ENCODE results near the gene MIS18BP1.
"Not testable (repeated sequence)": the region's sequence is repeated elsewhere in the genome, so short reads cannot be mapped to it uniquely, and the experiment has no call there.

MIS18BP1 gene

GRCh38 chr14:45253070-45253753, at the start of gene MIS18BP1:
MIS18BP1 (minus strand) TSS chr14:45253202; CDS start chr14:45247286, 5,916 bp downstream.
- peak; percentile 93 for DNase-seq

- no peak for DNase-seq
Measured at GRCh38 chr14:45298423-45299117, 45.6 kb upstream of the MIS18BP1 start.

- DNase-seq, result not testable (repeated sequence)
Measured at GRCh38 chr14:45294796-45295195, 41.8 kb upstream of the MIS18BP1 start.

- DNase-seq, result no peak
Measured at GRCh38 chr14:45290547-45290946, 37.5 kb upstream of the MIS18BP1 start.

GRCh38 chr14:45287610-45288009, 34.6 kb upstream of the MIS18BP1 start:
- no peak for DNase-seq

DNA sequence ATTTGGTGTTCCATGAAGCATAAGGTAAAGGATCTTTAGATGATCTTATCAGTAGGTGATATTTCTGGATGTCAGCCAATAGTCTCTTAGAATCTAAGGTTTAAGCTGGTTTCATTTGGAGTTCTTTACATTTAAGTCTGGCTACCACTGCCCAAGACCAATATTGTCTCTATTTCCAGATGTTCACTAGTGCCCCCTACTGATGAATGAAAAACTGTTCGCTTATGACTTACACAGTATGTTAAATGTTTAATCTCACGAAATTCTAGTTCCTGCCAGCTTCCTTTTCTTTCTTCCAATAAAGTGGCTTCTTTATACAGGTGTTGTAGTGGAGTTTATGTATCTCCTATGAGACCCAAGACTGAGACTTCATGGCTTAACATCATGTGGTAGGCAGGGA, 31.8 kb upstream of the MIS18BP1 start:
- no peak for DNase-seq

DNA sequence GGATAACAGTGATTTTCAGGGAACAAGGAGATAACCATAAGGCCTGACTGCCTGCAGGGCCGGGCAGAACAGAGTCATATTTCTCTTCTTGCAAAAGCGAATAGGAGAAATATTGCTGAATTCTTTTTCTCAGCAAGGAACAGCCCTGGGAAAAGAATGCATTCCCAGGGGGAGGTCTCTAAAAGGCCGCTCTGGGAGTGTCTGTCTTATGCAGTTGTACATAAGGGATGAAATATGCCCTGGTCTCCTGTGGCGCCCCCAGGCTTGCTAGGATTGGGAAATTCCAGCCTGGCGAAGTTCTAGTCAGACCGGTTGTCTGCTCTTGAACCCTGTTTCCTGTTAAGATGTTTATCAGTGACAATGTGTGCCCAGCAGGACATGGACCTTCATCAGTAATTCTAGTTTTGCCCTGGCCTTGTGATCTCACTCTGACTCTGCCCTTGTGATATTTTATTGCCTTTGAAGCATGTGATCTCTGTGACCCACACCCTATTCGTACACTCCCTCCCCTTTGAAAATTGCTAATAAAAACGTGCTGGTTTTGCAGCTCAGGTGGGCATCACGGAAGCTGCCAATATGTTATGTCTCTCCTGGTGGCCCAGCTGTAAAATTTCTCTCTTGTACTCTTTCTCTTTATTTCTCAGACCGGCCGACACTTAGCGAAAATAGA, 28.9 kb upstream of the MIS18BP1 start:
- not testable (repeated sequence) for DNase-seq

- DNase-seq, result no peak
Measured at GRCh38 chr14:45271858-45272537, 19.0 kb upstream of the MIS18BP1 start.

- DNase-seq, result no peak
Measured at GRCh38 chr14:45270031-45270430, 17.0 kb upstream of the MIS18BP1 start.

- DNase-seq, result no peak
Measured at GRCh38 chr14:45267071-45267470, 14.1 kb upstream of the MIS18BP1 start.

DNA sequence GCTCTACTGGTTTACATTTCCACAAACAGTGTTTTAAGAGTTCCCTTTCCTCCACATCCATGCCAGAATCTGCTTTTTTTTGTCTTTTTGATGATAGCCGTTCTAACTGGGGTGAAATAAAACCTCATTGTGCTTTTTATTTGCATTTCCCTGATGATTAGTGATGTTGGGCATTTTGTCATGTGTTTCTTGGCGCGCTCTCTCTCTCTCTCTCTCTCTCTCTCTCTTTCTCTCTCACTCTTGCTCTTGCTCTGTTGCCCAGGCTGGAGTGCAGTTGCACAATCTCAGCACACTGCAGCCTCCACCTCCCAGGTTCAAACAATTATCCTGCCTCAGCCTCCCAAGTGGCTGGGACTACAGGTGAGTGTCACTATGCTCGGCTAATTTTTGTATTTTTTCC, 9.6 kb upstream of the MIS18BP1 start:
- no peak for DNase-seq

DNA sequence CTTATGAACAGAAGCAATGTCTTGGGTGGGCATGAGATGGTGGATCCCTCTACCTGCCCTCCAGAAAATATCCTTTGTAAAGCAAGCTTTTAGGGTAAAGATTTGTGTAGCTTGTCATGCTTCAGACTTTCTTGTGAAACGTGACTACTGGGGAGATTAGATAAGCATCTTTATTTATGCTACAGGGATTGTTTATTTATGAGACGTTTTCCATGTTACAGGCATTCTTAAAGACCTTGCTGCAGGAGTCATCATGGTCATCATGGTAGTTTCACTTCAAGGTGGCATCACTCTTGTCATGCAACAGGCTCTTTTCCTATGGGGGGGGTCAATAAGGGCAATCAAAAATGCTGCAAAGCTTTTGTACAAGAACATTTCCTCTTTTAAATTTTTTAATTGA, 8.2 kb upstream of the MIS18BP1 start:
- DNase-seq, result no peak

- DNase-seq, result no peak
Measured at GRCh38 chr14:45258805-45259204, 5.8 kb upstream of the MIS18BP1 start.

GRCh38 chr14:45258073-45258472, 5.1 kb upstream of the MIS18BP1 start:
- DNase-seq, result no peak

DNA sequence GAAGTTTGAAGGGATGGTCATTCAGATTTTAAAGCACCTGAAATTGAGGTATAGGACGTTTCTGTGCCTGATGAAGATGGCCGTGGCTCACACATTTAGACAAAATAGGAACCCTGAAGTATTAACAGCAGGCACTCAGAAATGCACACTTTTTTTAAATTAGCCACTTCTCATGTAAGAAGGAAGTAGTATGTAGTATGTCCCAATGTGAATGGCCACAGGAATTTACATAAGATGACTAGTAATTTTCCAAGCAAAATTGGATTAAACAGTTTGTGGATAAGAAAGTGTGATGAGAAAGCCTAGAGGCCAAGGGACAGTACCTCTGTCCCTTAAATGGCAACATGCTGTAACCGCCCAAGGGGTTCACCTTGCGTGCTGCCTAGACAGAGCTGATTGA, 1.8 kb upstream of the MIS18BP1 start:
- DNase-seq, result no peak

DNA sequence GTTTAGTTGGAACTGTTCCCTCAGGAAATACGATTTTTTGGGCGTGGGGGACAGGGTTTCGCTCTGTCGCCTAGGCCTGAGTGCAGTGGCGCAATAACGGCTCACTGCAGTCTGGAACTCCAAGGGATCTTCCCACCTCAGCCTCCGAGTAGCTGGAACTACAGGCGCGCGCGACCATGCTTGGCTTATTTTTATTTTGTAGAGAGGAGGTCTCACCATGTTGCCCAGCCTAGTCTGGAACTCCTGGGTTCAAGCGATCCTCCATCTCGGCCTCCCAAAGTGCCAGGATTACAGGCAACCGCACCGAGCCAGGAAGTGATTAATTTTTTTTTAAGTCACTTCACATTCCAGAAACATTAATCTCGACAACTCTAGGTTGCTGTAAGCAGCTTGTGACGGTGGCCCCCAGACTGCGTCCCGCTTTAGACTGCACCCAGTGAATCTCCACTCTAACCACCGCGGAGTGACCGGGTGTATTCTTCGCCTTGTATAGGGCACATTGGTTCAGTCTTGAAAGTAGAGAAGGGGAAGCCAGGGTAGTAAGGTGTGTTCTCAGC, 830 bp upstream of the MIS18BP1 start:
- DNase-seq, result no peak

DNA sequence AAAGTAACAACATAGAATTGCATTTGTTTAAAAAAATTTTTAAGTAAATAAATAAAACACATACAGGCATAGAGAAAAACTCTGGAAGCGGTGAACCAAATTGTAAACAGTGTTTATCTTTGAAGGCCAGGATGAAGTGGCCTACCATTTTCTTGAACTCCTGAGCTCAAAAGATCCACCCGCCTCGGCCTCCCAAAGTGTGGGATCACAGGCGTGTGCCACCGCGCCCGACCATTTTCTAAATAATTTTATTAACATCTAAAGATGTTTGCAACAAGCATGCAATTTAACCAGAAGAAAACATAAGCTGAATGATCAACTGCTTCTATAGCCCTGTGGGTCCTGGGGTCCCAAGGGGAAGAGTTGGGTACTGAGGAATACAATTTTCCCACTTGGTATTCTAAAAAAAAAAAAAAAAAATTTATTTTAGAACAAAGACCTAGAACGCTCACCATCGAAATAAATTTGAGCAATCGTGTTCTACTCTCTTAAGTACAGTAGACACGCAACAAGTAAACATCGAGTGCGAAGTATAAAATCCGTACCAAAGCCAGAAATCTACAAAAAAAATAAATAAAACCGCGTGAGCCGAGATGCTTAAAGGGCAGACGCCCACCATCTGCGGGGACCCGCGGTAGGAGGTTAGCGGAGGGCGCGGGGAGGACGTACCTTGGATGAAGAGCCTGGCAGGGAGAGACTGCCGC, 484 bp downstream of the MIS18BP1 start:
- DNase-seq, result no peak

GRCh38 chr14:45251912-45252311, 1.1 kb downstream of the MIS18BP1 start:
- no peak for DNase-seq

DNA sequence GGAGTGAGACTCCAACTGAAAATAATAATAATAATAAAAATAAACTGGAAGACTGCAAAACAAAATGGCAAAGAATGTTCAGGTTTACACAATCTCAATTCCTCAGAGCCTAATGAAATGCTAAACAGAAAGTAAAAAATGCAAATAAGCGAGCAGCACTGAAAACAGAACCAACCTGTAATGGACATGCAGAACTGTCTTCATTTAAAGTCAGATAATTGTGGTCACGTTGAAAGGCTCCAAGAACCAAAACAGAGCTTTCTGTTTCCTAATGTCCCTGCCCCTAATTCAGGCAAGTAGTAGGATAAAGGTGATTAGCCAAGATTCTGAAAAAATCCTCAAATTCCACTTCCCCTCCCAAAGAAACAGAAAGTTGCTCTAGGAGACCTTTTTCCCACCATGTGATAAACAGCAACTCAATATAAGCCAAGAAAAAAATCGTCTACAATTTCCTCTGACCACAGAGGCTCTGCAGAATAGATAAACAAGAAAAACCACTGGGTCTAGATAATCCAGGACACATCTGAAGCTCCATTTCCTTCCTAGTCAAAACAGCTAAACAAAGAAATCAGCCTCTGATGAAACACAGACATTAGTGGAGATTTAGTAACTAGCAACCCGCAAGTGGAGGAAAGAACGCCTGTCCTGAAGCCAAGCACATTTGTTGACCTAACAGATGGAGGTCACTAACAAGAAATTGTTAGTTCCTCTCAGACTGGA, 3.0 kb downstream of the MIS18BP1 start:
- no peak for DNase-seq

DNA sequence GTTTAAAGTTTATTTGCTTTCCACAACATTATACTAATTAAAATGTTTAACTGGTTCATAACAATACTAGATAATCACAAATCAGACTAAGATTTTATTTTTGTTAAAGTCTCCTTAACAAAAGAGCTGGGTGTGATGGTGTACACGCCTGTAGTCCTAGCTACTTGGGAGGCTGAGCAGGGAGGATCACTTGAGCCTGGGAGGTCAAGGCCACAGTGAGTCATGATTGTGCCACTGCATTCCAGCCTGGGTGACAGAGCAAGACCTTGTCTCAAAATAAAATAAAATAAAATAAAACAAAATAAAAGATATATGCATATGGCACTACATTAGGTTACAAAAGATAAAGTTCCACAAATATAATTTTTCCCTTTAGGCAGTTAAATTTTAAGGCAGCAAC, 5.6 kb downstream of the MIS18BP1 start:
- DNase-seq, result no peak

GRCh38 chr14:45246691-45247090, 6.3 kb downstream of the MIS18BP1 start:
- DNase-seq, result no peak

GRCh38 chr14:45246151-45246550, 6.9 kb downstream of the MIS18BP1 start:
- no peak for DNase-seq

Data from NCI-H524 treated with DMSO at 0.1 percent for 48 hours (cell line).